ENCODE measurements around the gene XYLT1. TPM values are rescaled to one million over a fixed set of nuclear protein-coding genes. Genes with fewer than 3 reads are reported as not detected.

The XYLT1 gene
- total and polyA plus RNA-seq, 2 of the 8 experiments (the other 6 are each of a cell fraction or from before 2014, with no cell fraction given), result 6.6 to 25.4 TPM

DNA sequence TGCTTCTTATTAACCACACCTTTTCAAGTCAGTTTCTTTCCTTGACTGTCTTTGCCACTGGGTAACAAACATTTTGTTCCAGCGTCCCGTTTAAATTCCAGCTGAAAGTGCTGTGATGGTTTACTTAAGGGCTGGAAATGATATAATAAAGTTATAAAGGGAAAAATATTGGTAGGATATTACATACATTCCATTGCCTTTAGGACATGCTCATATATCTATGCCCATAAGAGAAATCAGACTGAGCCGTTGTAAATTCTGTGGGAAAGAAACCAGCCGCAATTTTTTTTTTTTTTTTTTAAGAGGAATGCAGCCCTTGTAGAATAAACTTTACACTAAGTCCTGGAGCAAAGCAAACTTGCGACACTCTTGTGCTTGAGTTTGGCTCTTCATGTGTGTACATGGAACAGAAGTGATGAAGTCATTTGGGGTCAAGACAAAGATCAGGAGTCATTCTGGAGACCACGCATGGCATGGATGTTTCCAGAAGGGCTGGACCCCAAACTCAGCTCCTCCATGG lies 210.9 kb downstream of the XYLT1 start:
- TF ChIP-seq SIX5 (IDR thresholded peaks at IDR 0.05; ENCODE audit: low read depth, low read length) (no peak), TCF12 (IDR thresholded peaks at IDR 0.05; ENCODE audit: low read depth, low read length) (no peak), TAF7 (optimal IDR thresholded peaks at IDR 0.05; ENCODE audit: borderline replicate concordance, low read depth, low read length) (no peak), SIN3A (conservative IDR thresholded peaks at IDR 0.05 in 1 of 2, IDR thresholded peaks at IDR 0.05 in 1 of 2; ENCODE audit: low read depth in 1 of 2, low read length in 2 of 2) (no peak), POU5F1 (IDR thresholded peaks at IDR 0.05; ENCODE audit: low read depth, low read length) (no peak), CTBP2 (IDR thresholded peaks at IDR 0.05; ENCODE audit: borderline replicate concordance, insufficient read depth, insufficient read length, low read length) (no peak), ASH2L (IDR thresholded peaks at IDR 0.05; ENCODE audit: low read length) (no peak), MAFK (IDR thresholded peaks at IDR 0.05; ENCODE audit: low read depth, low read length) (no peak)
- TF ChIP-seq, protein P1, sequence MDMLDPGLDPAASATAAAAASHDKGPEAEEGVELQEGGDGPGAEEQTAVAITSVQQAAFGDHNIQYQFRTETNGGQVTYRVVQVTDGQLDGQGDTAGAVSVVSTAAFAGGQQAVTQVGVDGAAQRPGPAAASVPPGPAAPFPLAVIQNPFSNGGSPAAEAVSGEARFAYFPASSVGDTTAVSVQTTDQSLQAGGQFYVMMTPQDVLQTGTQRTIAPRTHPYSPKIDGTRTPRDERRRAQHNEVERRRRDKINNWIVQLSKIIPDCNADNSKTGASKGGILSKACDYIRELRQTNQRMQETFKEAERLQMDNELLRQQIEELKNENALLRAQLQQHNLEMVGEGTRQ (IDR thresholded peaks at IDR 0.05; ENCODE audit: low read length), result no peak

More for the DNA sequence above, 210.9 kb downstream of the XYLT1 start:
- no peaks in the 10 kb centered on the region for H3K9me3 ChIP-seq (ENCODE audit: insufficient read depth in 2 of 2, low read depth in 1 of 2, low read length in 1 of 2)
- peaks cover 0 to 2% of the 10 kb centered on the region in 2 experiments for H4K20me1 ChIP-seq (replicated peaks in 1 of 2; ENCODE audit: control insufficient read depth in 1 of 2, insufficient read depth in 2 of 2, low read length in 2 of 2)
- ChIA-PET CTCF (ENCODE audit: partially characterized antibody) (interaction anchor here (0.7 to 3.8 kb wide), 3 partner anchors 19 to 209 kb away, joined by 3 to 17 read pairs (median 15); no protein-coding TSS in a partner anchor), POLR2A (ENCODE audit: partially characterized antibody) (interaction anchor here (1.3 kb wide), 1 partner anchor 18 kb away, joined by 3 read pairs; no protein-coding TSS in a partner anchor)
- no peak overlapping the region for H3K4me3 ChIP-seq (ENCODE audit: extremely low read depth in 1 of 4, insufficient read depth in 2 of 4, low read depth in 3 of 4, low read length in 4 of 4)
- no peak overlapping the region for H3K14ac ChIP-seq (ENCODE audit: insufficient read length)
- H3K79me2 ChIP-seq (ENCODE audit: control insufficient read depth in 1 of 2, insufficient read depth in 2 of 2, low read length in 2 of 2), result no peaks in the 10 kb centered on the region
- 97% methylated on average over 6 of the region's 6 CpGs; no CpG with 5 or more reads in 1 of the 2 experiments for WGBS, 2 experiments (ENCODE audit: extremely low coverage in 1 of 2, insufficient coverage in 1 of 2, insufficient read length in 1 of 2, insufficient replicate concordance in 2 of 2, low coverage in 1 of 2, low lambda C conversion rate in 2 of 2, missing lambda C conversion rate in 1 of 2)
- no peak overlapping the region for H4K5ac ChIP-seq (ENCODE audit: insufficient read length, low read depth, low read length)
- no peak overlapping the region for H3K23ac ChIP-seq (ENCODE audit: insufficient read length)
- H3K4me2 ChIP-seq (ENCODE audit: insufficient read depth in 1 of 2, low read depth in 2 of 2, low read length in 2 of 2), result no peak overlapping the region
- H2BK12ac ChIP-seq (ENCODE audit: low read depth, low read length), result no peak overlapping the region
- no peaks in the 10 kb centered on the region for H3K79me1 ChIP-seq (ENCODE audit: low read depth, low read length)
- H3K18ac ChIP-seq (ENCODE audit: extremely low read depth, low read length), result no peak overlapping the region
- peaks cover 0 to 3% (median 0%) of the 10 kb centered on the region in 4 experiments; a peak in 1 of 7 replicates for H3K4me1 ChIP-seq (replicated peaks in 1 of 4; ENCODE audit: control insufficient read depth in 3 of 4, insufficient read depth in 4 of 4, low read length in 3 of 4)
- no peak for FAIRE-seq
- no peak for DNase-seq (ENCODE audit: low read depth in 1 of 2, low spot score in 2 of 2)
- no peak overlapping the region for H3K27ac ChIP-seq (ENCODE audit: low read depth, low read length)
- H2AFZ ChIP-seq (ENCODE audit: low read length), result no peak overlapping the region
- no peaks in the 10 kb centered on the region for H3K27me3 ChIP-seq (replicated peaks in 1 of 4; ENCODE audit: control insufficient read depth in 3 of 4, extremely low read depth in 1 of 4, insufficient read depth in 3 of 4, low read length in 3 of 4)
- H2BK120ac ChIP-seq (replicated peaks; ENCODE audit: low read depth, low read length), result no peak overlapping the region
- no peak overlapping the region for H2BK5ac ChIP-seq (ENCODE audit: low read depth, low read length)
- no peak overlapping the region for H2BK15ac ChIP-seq (ENCODE audit: low read length)
- no peak overlapping the region for H2BK20ac ChIP-seq (ENCODE audit: low read length)
- no peak overlapping the region for H3K4ac ChIP-seq (replicated peaks; ENCODE audit: insufficient read length, low read depth, low read length)
- H3K56ac ChIP-seq (replicated peaks; ENCODE audit: insufficient read length, low read depth, low read length), result no peak overlapping the region
- no peak overlapping the region for H4K91ac ChIP-seq (replicated peaks; ENCODE audit: insufficient read length, low read length)
- no peaks in the 10 kb centered on the region for H3K23me2 ChIP-seq (ENCODE audit: low read depth, low read length)
- H2AK5ac ChIP-seq (ENCODE audit: low read depth, low read length), result no peak overlapping the region
- no peak overlapping the region for H3K9ac ChIP-seq (replicated peaks in 1 of 4; ENCODE audit: extremely low read depth in 1 of 4, low read depth in 3 of 4, low read length in 3 of 4)
- no peaks in the 10 kb centered on the region for H3K36me3 ChIP-seq (ENCODE audit: control insufficient read depth in 2 of 4, insufficient read depth in 4 of 4, low read length in 3 of 4)
- H4K8ac ChIP-seq (ENCODE audit: extremely low read depth, insufficient read depth, low read length), result no peak overlapping the region

All from H1 (cell line).